OCI-LY1 (cell line): ENCODE data around the gene OR6J1.
"Not testable (repeated sequence)": the region's sequence is repeated elsewhere in the genome, so short reads cannot be mapped to it uniquely, and the experiment has no call there.

Experiments
- H2AFZ ChIP-seq: fragments of 200-600 bp; sonication (generic), shearing (Covaris generic); 2 replicates; pipeline ENCODE4 v1.6.0; 2014; ENCODE audit warnings: antibody characterized with exemption, mild to moderate bottlenecking, low read length
- H3F3A ChIP-seq: fragments of 200-600 bp; sonication (generic), shearing (Covaris generic); 2 replicates; pipeline ENCODE4 v1.6.0; 2014; ENCODE audit warnings: mild to moderate bottlenecking, antibody characterized with exemption, low read length, moderate library complexity; ENCODE audit not compliant: insufficient read depth
- H3K27ac ChIP-seq: fragments of 200-600 bp; sonication (generic); 2 replicates; pipeline ENCODE4 v1.5.1; 2014; ENCODE audit warnings: low read length, mixed run types, mild to moderate bottlenecking, low read depth; ENCODE audit not compliant: poor library complexity, severe bottlenecking
- H3K27me3 ChIP-seq: fragments of 200-600 bp; sonication (generic); 2 replicates; pipeline ENCODE4 v1.6.0; 2014; ENCODE audit warnings: antibody characterized with exemption, mild to moderate bottlenecking, low read length, moderate library complexity; ENCODE audit not compliant: insufficient read depth
- H3K36me3 ChIP-seq: fragments of 200-600 bp; sonication (generic); 2 replicates; pipeline ENCODE4 v1.6.1; 2014; ENCODE audit warnings: mild to moderate bottlenecking, antibody characterized with exemption, low read length, moderate library complexity, mixed read lengths; ENCODE audit not compliant: insufficient read depth
- H3K4me1 ChIP-seq: fragments of 200-600 bp; sonication (generic); 2 replicates; pipeline ENCODE4 v1.5.1; 2014; ENCODE audit warnings: mild to moderate bottlenecking, low read length, moderate library complexity; ENCODE audit not compliant: insufficient read depth, severe bottlenecking
- H3K4me2 ChIP-seq: fragments of 200-600 bp; sonication (generic), shearing (Covaris generic); 2 replicates; pipeline ENCODE4 v1.6.1; 2014; ENCODE audit warnings: low read length
- H3K4me3 ChIP-seq: fragments of 200-600 bp; sonication (generic); 2 replicates; pipeline ENCODE4 v1.5.1; 2014; ENCODE audit warnings: low read length, low read depth, mild to moderate bottlenecking, mixed read lengths; ENCODE audit not compliant: poor library complexity, severe bottlenecking
- H3K79me2 ChIP-seq: fragments of 200-600 bp; shearing (Covaris generic); 2 replicates; pipeline ENCODE4 v1.6.1; 2016; ENCODE audit warnings: mixed run types, low read length, mixed read lengths; ENCODE audit not compliant: insufficient read depth
- H3K9ac ChIP-seq: fragments of 200-600 bp; sonication (generic), shearing (Covaris generic); 2 replicates; pipeline ENCODE4 v1.6.1; 2014; ENCODE audit warnings: mild to moderate bottlenecking, low read length, mixed read lengths
- H3K9me2 ChIP-seq: fragments of 200-600 bp; sonication (generic), shearing (Covaris generic); 2 replicates; pipeline ENCODE4 v1.6.1; 2014; ENCODE audit warnings: low read depth, mild to moderate bottlenecking, low read length, mixed read lengths
- H3K9me3 ChIP-seq: fragments of 200-600 bp; shearing (Covaris generic); 2 replicates; pipeline ENCODE4 v1.6.1; 2014; ENCODE audit warnings: low read length, mixed read lengths
- H4K20me1 ChIP-seq: fragments of 200-600 bp; sonication (generic), shearing (Covaris generic); 2 replicates; pipeline ENCODE4 v1.6.0; 2016; ENCODE audit warnings: mild to moderate bottlenecking, low read length; ENCODE audit not compliant: insufficient read depth
- EZH2 ChIP-seq: fragments of 200-600 bp; sonication (generic), shearing (Covaris generic); IDR thresholded peaks from 2 replicates; pipeline ENCODE4 v1.8.0; 2017; ENCODE audit warnings: borderline replicate concordance, mixed run types, mild to moderate bottlenecking, antibody characterized with exemption, low read length, moderate library complexity, mixed read lengths
- TF ChIP-seq, protein P1 (sequence below): fragments of 200-600 bp; sonication (generic), shearing (Covaris generic); IDR thresholded peaks from 2 replicates; pipeline ENCODE4 v1.5.1; 2017; ENCODE audit warnings: mild to moderate bottlenecking, antibody characterized with exemption, low read length, moderate library complexity, mixed read lengths

Gene OR6J1

DNA sequence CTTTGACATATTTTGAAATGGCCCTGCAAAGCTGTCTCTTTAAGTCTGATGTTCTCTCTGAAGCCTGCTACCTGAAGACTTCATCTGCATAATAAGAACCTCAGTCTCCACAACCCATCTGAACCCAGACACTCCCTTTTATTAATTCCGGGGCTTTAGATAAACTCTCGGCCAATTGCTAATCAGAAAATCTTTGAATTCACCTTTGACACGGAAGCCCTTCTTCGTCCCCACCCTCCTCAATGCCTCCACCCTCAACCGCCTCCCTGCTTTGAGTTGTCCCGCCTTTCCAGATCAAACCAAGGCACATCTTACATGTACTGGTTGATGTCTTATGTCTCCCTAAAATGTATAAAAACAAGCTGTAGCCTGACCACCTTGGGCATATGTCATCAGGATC lies 17.6 kb downstream of the OR6J1 start:
- Histone ChIP-seq H3K79me2 (no peaks in the 10 kb centered on the region), H3K4me2 (no peak overlapping the region), H3K9me2 (no peaks in the 10 kb centered on the region), H3K9me3 (no peaks in the 10 kb centered on the region), H3K27ac (no peak overlapping the region), H3K36me3 (no peaks in the 10 kb centered on the region), H3K4me1 (no peaks in the 10 kb centered on the region), H3K4me3 (no peak overlapping the region), H3K9ac (no peak overlapping the region), H3F3A (no peaks in the 10 kb centered on the region), H3K27me3 (peaks cover 3% of the 10 kb centered on the region), H2AFZ (no peak overlapping the region), H4K20me1 (no peaks in the 10 kb centered on the region)
- TF ChIP-seq, protein P1, sequence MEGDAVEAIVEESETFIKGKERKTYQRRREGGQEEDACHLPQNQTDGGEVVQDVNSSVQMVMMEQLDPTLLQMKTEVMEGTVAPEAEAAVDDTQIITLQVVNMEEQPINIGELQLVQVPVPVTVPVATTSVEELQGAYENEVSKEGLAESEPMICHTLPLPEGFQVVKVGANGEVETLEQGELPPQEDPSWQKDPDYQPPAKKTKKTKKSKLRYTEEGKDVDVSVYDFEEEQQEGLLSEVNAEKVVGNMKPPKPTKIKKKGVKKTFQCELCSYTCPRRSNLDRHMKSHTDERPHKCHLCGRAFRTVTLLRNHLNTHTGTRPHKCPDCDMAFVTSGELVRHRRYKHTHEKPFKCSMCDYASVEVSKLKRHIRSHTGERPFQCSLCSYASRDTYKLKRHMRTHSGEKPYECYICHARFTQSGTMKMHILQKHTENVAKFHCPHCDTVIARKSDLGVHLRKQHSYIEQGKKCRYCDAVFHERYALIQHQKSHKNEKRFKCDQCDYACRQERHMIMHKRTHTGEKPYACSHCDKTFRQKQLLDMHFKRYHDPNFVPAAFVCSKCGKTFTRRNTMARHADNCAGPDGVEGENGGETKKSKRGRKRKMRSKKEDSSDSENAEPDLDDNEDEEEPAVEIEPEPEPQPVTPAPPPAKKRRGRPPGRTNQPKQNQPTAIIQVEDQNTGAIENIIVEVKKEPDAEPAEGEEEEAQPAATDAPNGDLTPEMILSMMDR: no peak
- TF ChIP-seq EZH2: no peak

DNA sequence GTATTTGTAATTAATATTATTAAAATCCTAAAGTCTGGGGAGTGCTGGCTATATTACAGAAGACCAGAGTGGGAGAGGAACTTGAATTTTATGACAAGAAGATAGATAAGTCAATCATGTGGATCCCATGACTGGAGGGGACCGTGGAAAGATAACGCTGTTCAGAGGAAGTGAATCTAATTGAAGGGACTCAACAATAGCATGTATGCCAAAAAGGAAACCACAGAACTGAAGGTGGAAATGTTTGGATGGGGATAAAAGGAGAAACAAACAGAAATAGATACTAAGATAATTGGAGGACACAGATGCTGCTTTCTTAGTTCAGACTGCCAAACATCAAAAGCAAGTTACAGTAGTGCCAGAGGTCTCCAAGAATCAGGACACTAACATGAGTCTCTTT lies 21.1 kb downstream of the OR6J1 start:
- no peaks in the 10 kb centered on the region for H3K4me1 ChIP-seq
- no peak overlapping the region for H2AFZ ChIP-seq
- H3K9me3 ChIP-seq: no peaks in the 10 kb centered on the region
- no peak overlapping the region for H3K4me2 ChIP-seq
- H3K79me2 ChIP-seq: no peaks in the 10 kb centered on the region
- H3K9me2 ChIP-seq: no peaks in the 10 kb centered on the region
- H3K4me3 ChIP-seq: no peak overlapping the region
- TF ChIP-seq EZH2: no peak
- TF ChIP-seq, protein P1: no peak
- H3F3A ChIP-seq: no peaks in the 10 kb centered on the region
- H3K27ac ChIP-seq: no peak overlapping the region
- H3K9ac ChIP-seq: no peak overlapping the region
- H3K36me3 ChIP-seq: no peaks in the 10 kb centered on the region
- H4K20me1 ChIP-seq: no peaks in the 10 kb centered on the region
- H3K27me3 ChIP-seq: no peaks in the 10 kb centered on the region; the same call in 1 of the 2 replicates

DNA sequence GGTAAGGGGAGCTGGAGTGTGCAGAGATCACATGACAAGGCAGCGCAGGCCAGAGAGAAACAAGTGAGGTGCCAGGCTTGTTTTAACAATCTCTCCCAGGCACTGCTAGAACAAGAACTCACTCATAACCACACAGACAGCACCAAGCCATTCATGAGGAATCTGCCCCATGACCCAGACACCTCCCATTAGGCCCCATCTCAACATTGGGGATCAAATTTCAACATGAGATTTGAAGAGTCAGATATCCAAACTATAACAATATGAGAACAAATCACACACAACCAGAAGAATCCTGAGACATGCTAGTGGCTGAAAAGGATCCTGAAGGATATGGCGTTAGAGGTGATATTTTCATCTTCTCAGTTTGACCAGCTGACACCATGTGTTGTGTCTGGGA lies 21.9 kb downstream of the OR6J1 start:
- H3K4me2 ChIP-seq: no peak overlapping the region
- no peak overlapping the region for H3K9ac ChIP-seq
- H3K27me3 ChIP-seq: no peaks in the 10 kb centered on the region; the same call in 1 of the 2 replicates
- H3K27ac ChIP-seq: no peak overlapping the region
- H3K9me3 ChIP-seq: no peaks in the 10 kb centered on the region
- H2AFZ ChIP-seq: no peak overlapping the region
- no peak overlapping the region for H3K4me3 ChIP-seq
- no peaks in the 10 kb centered on the region for H3K9me2 ChIP-seq
- TF ChIP-seq, protein P1: no peak
- TF ChIP-seq EZH2: no peak
- no peaks in the 10 kb centered on the region for H3F3A ChIP-seq
- H3K4me1 ChIP-seq: no peaks in the 10 kb centered on the region
- no peaks in the 10 kb centered on the region for H3K79me2 ChIP-seq
- no peaks in the 10 kb centered on the region for H4K20me1 ChIP-seq
- no peaks in the 10 kb centered on the region for H3K36me3 ChIP-seq

DNA sequence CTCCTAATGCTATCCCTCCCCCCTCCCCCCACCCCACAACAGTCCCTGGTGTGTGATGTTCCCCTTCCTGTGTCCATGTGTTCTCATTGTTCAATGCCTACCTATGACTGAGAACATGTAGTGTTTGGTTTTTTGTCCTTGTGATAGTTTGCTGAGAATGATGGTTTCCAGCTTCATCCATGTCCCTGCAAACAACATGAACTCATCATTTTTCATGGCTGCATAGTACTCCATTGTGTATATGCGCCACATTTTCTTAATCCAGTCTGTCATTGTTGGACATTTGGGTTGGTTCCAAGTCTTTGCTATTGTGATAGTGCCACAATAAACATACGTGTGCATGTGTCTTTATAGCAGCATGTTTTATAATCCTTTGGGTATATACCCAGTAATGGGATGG lies 28.4 kb downstream of the OR6J1 start:
- H3K4me3 ChIP-seq, H3K9me3 ChIP-seq, H3K79me2 ChIP-seq, H3K4me2 ChIP-seq, H3K4me1 ChIP-seq, H3K36me3 ChIP-seq, H3F3A ChIP-seq, H3K27me3 ChIP-seq, H3K27ac ChIP-seq, H2AFZ ChIP-seq, H3K9ac ChIP-seq, H3K9me2 ChIP-seq, H4K20me1 ChIP-seq: not testable (repeated sequence)
